ENCODE data around the gene LPP.

DNA sequence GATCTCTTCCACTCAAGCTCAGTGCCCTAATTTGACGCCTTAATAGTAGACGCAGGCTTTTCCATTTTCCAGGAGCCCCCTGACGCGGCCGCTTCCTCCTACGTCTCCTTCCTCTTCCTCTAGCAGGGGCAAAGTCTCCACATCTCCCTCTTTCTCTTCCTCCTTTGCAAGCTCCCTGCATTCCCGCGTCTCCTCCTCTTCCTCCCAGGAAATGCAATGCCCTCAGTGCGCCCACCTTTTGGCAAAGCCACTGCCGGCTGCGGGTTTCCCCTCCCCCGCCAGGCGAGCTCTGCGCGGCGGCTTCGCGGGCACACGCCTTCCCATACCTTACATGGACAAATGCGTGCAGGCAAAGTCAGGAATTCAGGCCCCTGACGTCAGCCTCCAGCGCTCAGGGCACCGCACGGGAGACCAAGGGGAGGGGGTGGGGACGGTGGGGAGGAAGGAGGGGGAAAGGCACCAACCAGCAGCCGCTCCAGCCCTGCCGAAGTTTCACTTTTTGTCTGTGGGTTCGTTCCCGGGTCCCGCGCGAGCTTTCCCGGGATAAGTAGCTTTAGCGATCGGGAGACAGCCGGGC, 432 bp upstream of the LPP start:
- TF ChIP-seq, protein P1, sequence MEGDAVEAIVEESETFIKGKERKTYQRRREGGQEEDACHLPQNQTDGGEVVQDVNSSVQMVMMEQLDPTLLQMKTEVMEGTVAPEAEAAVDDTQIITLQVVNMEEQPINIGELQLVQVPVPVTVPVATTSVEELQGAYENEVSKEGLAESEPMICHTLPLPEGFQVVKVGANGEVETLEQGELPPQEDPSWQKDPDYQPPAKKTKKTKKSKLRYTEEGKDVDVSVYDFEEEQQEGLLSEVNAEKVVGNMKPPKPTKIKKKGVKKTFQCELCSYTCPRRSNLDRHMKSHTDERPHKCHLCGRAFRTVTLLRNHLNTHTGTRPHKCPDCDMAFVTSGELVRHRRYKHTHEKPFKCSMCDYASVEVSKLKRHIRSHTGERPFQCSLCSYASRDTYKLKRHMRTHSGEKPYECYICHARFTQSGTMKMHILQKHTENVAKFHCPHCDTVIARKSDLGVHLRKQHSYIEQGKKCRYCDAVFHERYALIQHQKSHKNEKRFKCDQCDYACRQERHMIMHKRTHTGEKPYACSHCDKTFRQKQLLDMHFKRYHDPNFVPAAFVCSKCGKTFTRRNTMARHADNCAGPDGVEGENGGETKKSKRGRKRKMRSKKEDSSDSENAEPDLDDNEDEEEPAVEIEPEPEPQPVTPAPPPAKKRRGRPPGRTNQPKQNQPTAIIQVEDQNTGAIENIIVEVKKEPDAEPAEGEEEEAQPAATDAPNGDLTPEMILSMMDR (IDR thresholded peaks at IDR 0.05): no peak
- TF ChIP-seq POLR2A (IDR thresholded peaks at IDR 0.05): no peak

Data from right lobe of liver (tissue), 4 donors.